GM19324 (cell line): ENCODE results near the gene SLC1A2.

ENCODE experiments used
- ATAC-seq: cut with Tn5 transposase; IDR thresholded peaks from one replicate; pipeline ENCODE4 v1.9.1; 2021; ENCODE audit warnings: mild to moderate bottlenecking, moderate library complexity; ENCODE audit not compliant: unreplicated experiment, low FRiP score

SLC1A2 gene

GRCh38 chr11:35377262-35377661 lies 42.1 kb downstream of the SLC1A2 start:
- no peak for ATAC-seq

GRCh38 chr11:35376613-35377012 lies 42.7 kb downstream of the SLC1A2 start:
- ATAC-seq = no peak

DNA sequence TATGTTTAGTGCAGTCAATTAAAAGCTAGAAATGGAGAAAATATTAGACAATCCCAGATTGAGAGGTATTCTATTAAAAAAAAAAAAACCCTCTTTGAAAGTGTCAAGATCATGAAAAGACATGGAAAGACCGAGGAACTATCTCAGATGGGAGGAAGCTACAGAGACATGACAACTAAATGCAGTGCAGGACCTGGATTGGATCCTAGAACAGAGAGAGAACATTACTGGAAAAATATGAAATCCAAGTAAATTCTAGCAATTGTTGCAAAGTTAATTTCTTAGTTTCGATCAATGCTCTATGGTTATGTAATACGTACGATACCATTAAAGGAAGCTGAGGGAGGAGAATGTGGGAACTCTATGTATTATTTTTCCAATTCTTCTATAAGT lies 43.2 kb downstream of the SLC1A2 start:
- no peak for ATAC-seq

DNA sequence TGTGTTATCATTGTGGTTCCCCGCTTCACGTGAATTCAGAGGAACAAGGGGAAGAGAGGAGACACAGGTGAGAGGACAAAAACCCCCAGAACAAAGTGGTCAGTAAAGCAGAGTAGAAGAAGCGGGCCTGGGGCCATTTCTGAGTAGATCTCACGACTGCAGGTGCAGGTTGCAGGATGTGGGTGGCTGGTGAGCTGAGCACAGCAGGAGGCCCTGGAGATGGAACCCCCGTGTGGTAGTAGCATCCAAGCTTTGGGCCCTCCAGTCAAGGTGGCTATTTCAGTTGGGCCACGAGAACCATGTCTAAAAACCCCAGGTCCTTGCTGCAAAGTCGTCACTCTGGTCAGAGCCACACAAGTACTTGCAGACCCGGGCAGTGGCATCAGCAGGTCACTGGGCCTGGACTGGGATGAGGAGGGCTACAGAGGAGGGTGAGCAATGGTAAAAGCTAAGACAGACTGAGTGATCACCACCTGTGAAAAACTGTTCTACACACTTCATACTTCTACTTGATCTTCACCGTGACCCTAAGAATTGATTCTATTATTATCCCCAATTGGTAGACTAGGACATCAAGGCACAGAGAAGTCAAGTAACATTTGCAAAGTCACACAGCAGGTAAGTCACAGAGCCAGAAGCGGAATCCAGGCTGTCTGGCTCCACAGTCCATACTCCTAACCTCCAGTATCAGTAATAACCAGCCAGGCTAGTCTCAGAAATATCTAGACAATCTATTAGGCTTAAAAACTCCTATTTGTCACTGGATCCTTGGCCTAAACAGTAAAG lies 43.8 kb downstream of the SLC1A2 start:
- no peak for ATAC-seq

DNA sequence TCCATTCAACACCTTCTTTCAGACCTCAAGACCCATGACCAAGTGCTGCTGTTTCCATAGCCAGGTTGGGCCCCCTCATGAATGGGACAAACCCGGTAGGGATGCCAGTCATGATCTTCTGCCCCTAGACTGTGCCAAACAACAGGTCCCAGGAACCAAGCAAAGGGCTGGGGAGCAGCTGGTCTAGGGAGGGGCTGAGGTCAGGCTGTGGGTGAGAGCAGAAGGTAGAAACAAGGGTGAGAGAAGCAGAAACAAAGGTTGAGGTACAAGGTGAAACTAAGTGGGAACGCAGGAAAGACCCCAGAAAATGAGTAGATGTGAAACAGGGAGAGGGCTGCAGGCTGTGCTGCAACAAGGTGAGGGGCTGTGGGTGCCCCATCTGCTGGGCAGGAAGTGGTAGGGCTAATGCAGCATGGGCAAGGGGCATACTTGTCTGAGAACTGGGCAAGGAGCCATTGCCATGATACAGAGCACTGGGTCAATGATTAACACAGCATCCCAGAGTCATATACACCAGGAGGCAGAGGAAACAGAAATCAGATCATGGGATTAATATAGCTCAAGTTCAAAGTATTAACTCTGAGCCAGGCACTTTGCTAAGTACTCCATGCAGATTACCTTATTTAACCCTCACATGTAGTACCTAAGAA lies 45.9 kb downstream of the SLC1A2 start:
- no peak for ATAC-seq

GRCh38 chr11:35372565-35373283 lies 46.6 kb downstream of the SLC1A2 start:
- ATAC-seq = no peak

DNA sequence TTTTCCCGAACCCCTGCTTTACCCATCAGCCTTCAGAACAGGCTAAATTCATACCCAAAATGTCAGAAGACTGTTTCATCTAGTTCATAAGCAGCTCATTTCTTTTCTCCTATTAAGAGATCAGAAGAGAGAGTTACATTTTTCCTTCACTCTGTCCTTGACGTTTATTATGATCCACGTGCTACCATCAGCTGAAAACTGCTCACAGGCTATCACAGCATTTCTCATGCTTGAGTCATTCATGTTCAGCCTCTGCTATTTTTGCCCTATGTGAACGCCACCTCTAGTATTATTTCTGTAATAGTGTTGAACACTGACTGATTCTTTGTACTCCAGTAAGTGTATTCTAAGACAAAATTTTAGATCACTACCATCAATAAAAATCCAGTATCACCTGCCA lies 51.9 kb downstream of the SLC1A2 start:
- no peak for ATAC-seq

GRCh38 chr11:35366798-35367197 lies 52.6 kb downstream of the SLC1A2 start:
- ATAC-seq = no peak

GRCh38 chr11:35365961-35366360 lies 53.4 kb downstream of the SLC1A2 start:
- ATAC-seq = no peak

DNA sequence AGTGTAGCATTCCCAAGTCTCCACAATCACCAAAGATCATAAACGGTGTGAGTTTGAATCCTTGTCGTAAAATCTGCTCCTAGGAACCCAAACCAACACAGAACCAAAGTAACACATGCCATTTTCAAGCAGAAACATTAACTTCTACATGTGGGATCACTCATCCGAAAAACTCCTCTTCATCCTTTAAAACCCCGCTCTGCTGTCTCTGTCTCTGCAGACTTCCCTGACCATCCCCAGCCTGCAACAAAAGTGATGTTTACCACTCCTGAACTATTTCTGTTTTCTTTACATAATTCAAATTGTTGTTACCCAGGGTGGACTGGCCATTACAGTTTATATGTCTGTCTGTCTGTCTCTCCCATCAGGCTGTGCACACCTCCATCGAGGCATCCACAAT lies 54.0 kb downstream of the SLC1A2 start:
- no peak for ATAC-seq

- no peak for ATAC-seq
Observed at GRCh38 chr11:35363854-35364780, 55.2 kb downstream of the SLC1A2 start.

GRCh38 chr11:35363246-35363801 lies 56.0 kb downstream of the SLC1A2 start:
- ATAC-seq = no peak

- ATAC-seq = no peak
Observed at GRCh38 chr11:35362521-35362980, 56.8 kb downstream of the SLC1A2 start.

GRCh38 chr11:35360055-35360530 lies 59.3 kb downstream of the SLC1A2 start:
- ATAC-seq = no peak

GRCh38 chr11:35359321-35360054 lies 59.9 kb downstream of the SLC1A2 start:
- ATAC-seq = no peak

- no peak for ATAC-seq
Observed at GRCh38 chr11:35358391-35358790, 61.0 kb downstream of the SLC1A2 start.

- ATAC-seq = no peak
Observed at GRCh38 chr11:35357923-35358322, 61.4 kb downstream of the SLC1A2 start.

GRCh38 chr11:35355102-35355749 lies 64.1 kb downstream of the SLC1A2 start:
- ATAC-seq = no peak

GRCh38 chr11:35354644-35355043 lies 64.7 kb downstream of the SLC1A2 start:
- no peak for ATAC-seq
